Stimulated activated memory B cell treated with anti-CD40 and anti-IgM and Interleukin-4, amounts not matched to agents 10 μg/mL and 1 μg/mL and 100 μg/mL, for 72 hours (primary cell): ENCODE results near the gene PRKCH.

ENCODE experiments used
- ATAC-seq: fragments of 150-1000 bp; cut with Tn5 transposase; 2 replicates; pipeline ENCODE4 v1.10.0; 2021
- H3K27ac Mint-ChIP-seq: one replicate; pipeline ENCODE4 v1.8.0; 2022; ENCODE audit warnings: mild to moderate bottlenecking, mixed read lengths
- H3K27me3 Mint-ChIP-seq: one replicate; pipeline ENCODE4 v1.8.0; 2022; ENCODE audit warnings: mixed read lengths
- H3K36me3 Mint-ChIP-seq: one replicate; pipeline ENCODE4 v1.8.0; 2022; ENCODE audit warnings: mixed read lengths
- H3K4me1 Mint-ChIP-seq: one replicate; pipeline ENCODE4 v1.8.0; 2022; ENCODE audit warnings: mixed read lengths
- H3K4me3 Mint-ChIP-seq: one replicate; pipeline ENCODE4 v1.8.0; 2022; ENCODE audit warnings: mild to moderate bottlenecking, moderate library complexity, mixed read lengths
- H3K9me3 Mint-ChIP-seq: one replicate; pipeline ENCODE4 v1.8.0; 2022; ENCODE audit warnings: mixed read lengths

PRKCH gene

DNA sequence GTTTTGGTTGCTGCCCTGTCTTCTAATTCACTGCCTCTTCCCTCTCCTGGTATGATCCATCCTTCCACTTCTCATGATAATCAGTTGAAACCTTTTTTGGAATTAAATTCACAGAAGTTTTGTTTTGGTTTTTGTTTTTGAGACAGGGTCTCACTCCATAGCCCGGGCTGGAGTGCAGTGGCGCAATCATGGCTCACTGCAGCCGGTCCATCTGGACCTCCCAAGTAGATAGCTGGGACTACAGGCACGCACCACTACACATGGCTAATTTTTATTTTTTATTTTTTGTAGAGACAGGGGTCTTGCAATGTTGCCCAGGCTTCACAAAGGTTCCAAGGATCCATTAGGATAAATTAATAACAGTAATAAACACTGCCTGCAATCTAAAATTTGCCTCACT is 164.3 kb downstream of the PRKCH start:
- no peak for ATAC-seq
- Mint-ChIP-seq H3K4me3 (no peak overlapping the region), H3K9me3 (no peaks in the 10 kb centered on the region), H3K27ac (peak overlapping the region; percentile 45), H3K36me3 (no peaks in the 10 kb centered on the region), H3K4me1 (peaks cover 27% of the 10 kb centered on the region), H3K27me3 (no peaks in the 10 kb centered on the region)

- Mint-ChIP-seq H3K27me3 (no peaks in the 10 kb centered on the region), H3K4me3 (no peak overlapping the region), H3K36me3 (no peaks in the 10 kb centered on the region), H3K4me1 (peaks cover 22% of the 10 kb centered on the region), H3K27ac (peak overlapping the region; percentile 20), H3K9me3 (no peaks in the 10 kb centered on the region)
- no peak for ATAC-seq
Measured at GRCh38 chr14:61486930-61487495, 165.6 kb downstream of the PRKCH start.

GRCh38 chr14:61488417-61489401 is 167.3 kb downstream of the PRKCH start:
- Mint-ChIP-seq H3K27ac (no peak overlapping the region), H3K27me3 (no peaks in the 10 kb centered on the region), H3K4me1 (peaks cover 22% of the 10 kb centered on the region), H3K9me3 (no peaks in the 10 kb centered on the region), H3K4me3 (no peak overlapping the region), H3K36me3 (no peaks in the 10 kb centered on the region)
- ATAC-seq, result no peak

GRCh38 chr14:61489512-61489911 is 168.1 kb downstream of the PRKCH start:
- no peaks in the 10 kb centered on the region for H3K9me3 Mint-ChIP-seq
- no peak for ATAC-seq
- peaks cover 22% of the 10 kb centered on the region for H3K4me1 Mint-ChIP-seq
- H3K27ac Mint-ChIP-seq, result no peak overlapping the region
- no peaks in the 10 kb centered on the region for H3K27me3 Mint-ChIP-seq
- no peak overlapping the region for H3K4me3 Mint-ChIP-seq
- H3K36me3 Mint-ChIP-seq, result no peaks in the 10 kb centered on the region

DNA sequence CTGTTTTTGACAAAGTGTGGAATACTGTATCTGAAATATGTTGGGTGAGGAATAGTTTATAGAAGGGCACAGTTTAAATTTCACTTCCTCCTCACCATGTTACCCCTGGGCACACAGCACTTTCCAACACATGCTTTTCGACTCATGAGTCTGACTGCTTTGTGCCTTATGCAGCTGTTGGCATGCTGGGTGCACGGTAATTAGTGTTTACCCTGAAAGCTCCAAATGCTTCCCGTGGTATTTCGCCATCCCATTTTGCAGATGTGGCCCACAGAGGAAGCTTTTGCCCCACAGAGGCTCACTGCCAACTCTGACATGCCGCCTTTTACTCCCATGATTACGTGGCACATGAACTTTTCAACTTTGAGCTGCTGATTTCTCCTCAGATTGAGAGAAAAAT is 168.6 kb downstream of the PRKCH start:
- H3K9me3 Mint-ChIP-seq, result no peaks in the 10 kb centered on the region
- H3K27me3 Mint-ChIP-seq, result no peaks in the 10 kb centered on the region
- no peak for ATAC-seq
- peaks cover 22% of the 10 kb centered on the region for H3K4me1 Mint-ChIP-seq
- H3K4me3 Mint-ChIP-seq, result no peak overlapping the region
- no peaks in the 10 kb centered on the region for H3K36me3 Mint-ChIP-seq
- no peak overlapping the region for H3K27ac Mint-ChIP-seq

DNA sequence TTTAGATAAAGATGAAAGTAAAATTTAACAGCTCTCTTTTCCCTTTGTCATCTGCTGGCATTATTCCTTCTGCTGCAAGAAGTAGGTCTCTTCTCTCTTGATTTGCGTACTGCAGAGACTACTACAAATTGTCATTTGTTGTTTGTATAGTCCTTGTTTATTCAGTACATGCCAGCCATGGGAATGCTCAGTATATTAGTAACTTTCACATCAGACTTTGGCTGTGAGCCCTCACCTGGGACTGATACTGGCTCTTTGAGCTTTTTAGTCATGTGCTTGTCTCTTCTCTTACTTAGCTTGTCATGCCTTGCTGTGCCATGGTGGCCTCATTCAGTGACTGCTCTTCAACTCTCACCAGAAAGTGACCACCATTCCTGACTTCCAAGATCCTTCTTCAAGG is 169.8 kb downstream of the PRKCH start:
- Mint-ChIP-seq H3K4me3 (no peak overlapping the region), H3K9me3 (no peaks in the 10 kb centered on the region), H3K27me3 (no peaks in the 10 kb centered on the region), H3K27ac (no peak overlapping the region), H3K36me3 (no peaks in the 10 kb centered on the region), H3K4me1 (peaks cover 22% of the 10 kb centered on the region)
- ATAC-seq, result no peak

DNA sequence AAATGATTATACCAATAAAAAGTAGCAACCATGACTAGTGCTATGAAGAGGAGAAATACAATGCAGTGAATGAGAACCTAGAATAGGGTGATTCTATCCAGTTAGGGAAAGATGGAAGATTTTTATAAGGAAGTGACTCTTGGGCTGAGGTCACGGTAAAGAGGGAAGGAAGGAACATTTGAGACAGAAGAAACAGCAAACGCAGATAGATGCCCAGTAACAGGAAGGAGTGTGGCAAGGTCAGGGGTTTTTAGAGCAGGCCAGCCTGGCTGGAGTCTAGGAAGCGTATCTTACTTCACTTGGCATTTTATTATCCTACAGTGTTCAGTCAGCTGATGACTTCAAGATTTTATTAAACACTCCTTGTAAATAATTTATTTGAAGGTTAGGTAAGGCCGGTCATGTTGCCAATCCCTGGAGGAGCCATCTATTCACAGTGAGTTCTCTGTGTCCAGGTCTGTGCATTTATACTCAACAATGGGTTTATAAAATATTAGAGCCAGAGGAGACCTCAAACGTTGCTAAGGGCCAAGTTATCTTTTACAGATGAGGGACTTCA is 170.6 kb downstream of the PRKCH start:
- Mint-ChIP-seq H3K27me3 (no peaks in the 10 kb centered on the region), H3K36me3 (no peaks in the 10 kb centered on the region), H3K4me3 (no peak overlapping the region), H3K4me1 (peaks cover 17% of the 10 kb centered on the region), H3K27ac (no peak overlapping the region), H3K9me3 (no peaks in the 10 kb centered on the region)
- ATAC-seq, result no peak

DNA sequence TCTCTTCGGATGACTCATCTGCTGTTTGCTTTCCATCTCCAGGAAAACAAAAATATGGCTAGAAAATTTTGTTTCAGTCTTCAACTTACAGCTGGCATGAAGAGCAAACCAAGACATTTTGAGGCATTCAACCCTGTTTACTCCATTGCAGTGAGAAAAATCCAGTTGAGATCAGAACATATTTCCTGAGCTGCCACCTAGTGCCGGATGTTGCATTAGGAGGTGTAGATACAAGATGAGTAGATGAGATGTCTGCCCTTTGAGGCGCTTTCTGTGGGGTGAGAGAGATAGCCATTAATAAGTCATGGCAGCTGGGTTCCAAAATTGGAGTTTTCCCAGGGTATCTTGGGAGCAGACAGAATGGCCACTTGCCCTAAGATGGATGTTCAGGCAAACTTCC is 171.1 kb downstream of the PRKCH start:
- no peak for ATAC-seq
- no peak overlapping the region for H3K4me3 Mint-ChIP-seq
- no peaks in the 10 kb centered on the region for H3K36me3 Mint-ChIP-seq
- H3K27ac Mint-ChIP-seq, result no peak overlapping the region
- H3K27me3 Mint-ChIP-seq, result no peaks in the 10 kb centered on the region
- peaks cover 12% of the 10 kb centered on the region for H3K4me1 Mint-ChIP-seq
- H3K9me3 Mint-ChIP-seq, result no peaks in the 10 kb centered on the region

- ATAC-seq, result no peak
- Mint-ChIP-seq H3K36me3 (no peaks in the 10 kb centered on the region), H3K4me1 (peaks cover 12% of the 10 kb centered on the region), H3K27ac (no peak overlapping the region), H3K4me3 (no peak overlapping the region), H3K9me3 (no peaks in the 10 kb centered on the region), H3K27me3 (no peaks in the 10 kb centered on the region)
Measured at GRCh38 chr14:61493239-61493638, 171.9 kb downstream of the PRKCH start.

DNA sequence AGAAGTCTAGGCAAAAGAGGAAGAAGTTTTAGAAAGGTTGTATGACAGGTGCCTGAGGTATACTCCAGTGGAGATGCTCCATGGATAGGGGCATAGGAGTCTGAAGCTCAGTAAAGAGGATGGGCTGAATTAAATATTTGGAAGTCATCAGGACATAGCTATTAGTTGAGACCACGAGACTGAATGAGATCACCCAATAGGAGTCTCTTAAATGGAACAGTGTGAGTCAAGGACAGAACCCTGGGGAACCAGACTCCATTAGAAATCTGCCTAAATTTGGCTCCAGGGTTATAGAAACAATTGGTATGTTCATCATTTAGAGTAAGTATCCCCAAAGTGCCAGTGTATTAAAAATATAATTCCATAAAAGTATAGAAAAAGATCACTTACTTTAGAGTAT is 172.6 kb downstream of the PRKCH start:
- H3K36me3 Mint-ChIP-seq, result no peaks in the 10 kb centered on the region
- no peak for ATAC-seq
- no peaks in the 10 kb centered on the region for H3K9me3 Mint-ChIP-seq
- H3K27ac Mint-ChIP-seq, result no peak overlapping the region
- H3K27me3 Mint-ChIP-seq, result no peaks in the 10 kb centered on the region
- peaks cover 15% of the 10 kb centered on the region for H3K4me1 Mint-ChIP-seq
- no peak overlapping the region for H3K4me3 Mint-ChIP-seq

DNA sequence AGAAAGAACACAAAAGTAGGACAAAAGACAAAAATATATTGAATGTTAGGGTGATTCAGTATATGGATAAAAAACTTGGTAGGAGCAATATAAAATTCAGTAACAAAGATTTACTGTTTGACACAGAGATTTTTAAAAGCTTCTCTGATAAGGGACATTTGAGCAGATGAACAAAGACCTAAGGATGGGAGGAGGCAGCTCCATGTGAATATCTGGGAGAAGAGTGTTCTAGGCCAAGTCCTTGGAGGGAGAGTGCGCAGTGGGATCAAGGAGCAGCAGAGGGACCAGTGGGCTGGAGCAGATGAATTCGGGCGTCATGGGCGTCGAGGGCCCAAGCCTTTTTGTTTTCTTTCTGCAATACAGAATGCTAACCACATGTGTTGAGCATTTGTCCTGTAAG is 174.4 kb downstream of the PRKCH start:
- Mint-ChIP-seq H3K4me3 (no peak overlapping the region), H3K36me3 (no peaks in the 10 kb centered on the region), H3K27me3 (no peaks in the 10 kb centered on the region), H3K4me1 (peaks cover 21% of the 10 kb centered on the region), H3K9me3 (no peaks in the 10 kb centered on the region), H3K27ac (peak overlapping the region; percentile 36)
- ATAC-seq, result no peak

- no peak for ATAC-seq
- H3K9me3 Mint-ChIP-seq, result no peaks in the 10 kb centered on the region
- no peaks in the 10 kb centered on the region for H3K27me3 Mint-ChIP-seq
- H3K4me3 Mint-ChIP-seq, result no peak overlapping the region
- no peaks in the 10 kb centered on the region for H3K36me3 Mint-ChIP-seq
- no peak overlapping the region for H3K27ac Mint-ChIP-seq
- H3K4me1 Mint-ChIP-seq, result peaks cover 45% of the 10 kb centered on the region
Measured at GRCh38 chr14:61498303-61498702, 176.9 kb downstream of the PRKCH start.

DNA sequence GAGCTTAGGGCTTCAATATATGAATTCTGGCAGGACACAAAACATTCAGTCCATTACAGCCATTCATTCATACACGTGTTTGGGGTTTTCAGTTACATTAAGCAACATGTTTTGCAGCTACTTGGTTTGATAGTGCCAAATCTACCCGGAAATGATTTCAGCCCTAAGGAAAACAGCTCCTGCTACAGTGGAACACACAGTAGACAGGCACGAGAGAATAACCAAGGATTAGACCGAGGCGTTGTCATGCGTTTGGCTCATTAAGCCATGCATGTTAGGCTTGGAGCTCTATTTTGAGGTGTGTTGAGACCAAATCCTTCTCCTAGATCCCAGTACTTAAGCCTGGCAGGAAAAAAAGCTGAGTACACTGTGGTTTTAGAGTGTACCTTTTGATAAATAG is 177.4 kb downstream of the PRKCH start:
- peak overlapping the region; percentile 49 for H3K27ac Mint-ChIP-seq
- H3K4me1 Mint-ChIP-seq, result peaks cover 51% of the 10 kb centered on the region
- no peak overlapping the region for H3K4me3 Mint-ChIP-seq
- ATAC-seq, result no peak
- no peaks in the 10 kb centered on the region for H3K36me3 Mint-ChIP-seq
- H3K27me3 Mint-ChIP-seq, result no peaks in the 10 kb centered on the region
- no peaks in the 10 kb centered on the region for H3K9me3 Mint-ChIP-seq

GRCh38 chr14:61499991-61500390 is 178.6 kb downstream of the PRKCH start:
- Mint-ChIP-seq H3K4me1 (peaks cover 53% of the 10 kb centered on the region), H3K4me3 (no peak overlapping the region), H3K27me3 (no peaks in the 10 kb centered on the region), H3K27ac (peak overlapping the region; percentile 49), H3K36me3 (no peaks in the 10 kb centered on the region), H3K9me3 (no peaks in the 10 kb centered on the region)
- no peak for ATAC-seq

DNA sequence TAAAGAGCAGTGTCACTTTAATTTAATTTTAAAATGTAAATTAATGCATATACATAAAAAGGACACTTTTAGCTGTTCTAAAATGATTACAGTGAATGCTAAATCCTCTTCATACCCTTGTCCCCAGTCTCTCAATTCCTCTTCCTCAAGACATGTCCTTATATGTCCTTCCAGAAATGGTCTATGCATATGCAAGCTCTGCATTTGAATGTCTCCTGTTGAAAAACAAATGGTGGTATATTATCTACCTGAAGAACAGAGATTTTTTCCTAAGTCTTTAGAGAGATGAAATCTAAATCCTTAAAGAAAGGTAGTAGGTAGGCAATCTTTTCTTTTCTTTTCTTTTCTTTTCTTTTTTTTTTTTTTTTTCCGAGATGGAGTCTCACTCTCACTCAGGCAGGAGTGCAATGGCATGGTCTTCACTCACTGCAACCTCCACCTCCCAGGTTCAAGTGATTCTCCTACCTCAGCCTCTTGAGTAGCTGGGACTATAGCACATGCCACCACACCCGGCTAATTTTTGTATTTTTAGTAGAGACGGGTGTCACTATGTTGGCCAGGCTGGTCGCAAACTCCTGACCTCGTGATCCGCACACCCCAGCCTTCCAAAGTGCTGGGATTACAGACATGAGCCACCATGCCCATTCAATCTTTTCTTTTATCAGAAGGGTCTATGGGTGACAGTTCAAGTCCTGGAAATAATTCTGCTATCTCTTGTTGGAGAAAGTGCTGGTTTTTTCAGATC is 180.5 kb downstream of the PRKCH start:
- Mint-ChIP-seq H3K36me3 (no peaks in the 10 kb centered on the region), H3K9me3 (no peaks in the 10 kb centered on the region), H3K27me3 (no peaks in the 10 kb centered on the region), H3K4me3 (peak overlapping the region; percentile 73), H3K4me1 (peaks cover 69% of the 10 kb centered on the region), H3K27ac (peak overlapping the region; percentile 92)
- peak; percentile 32 for ATAC-seq
